ENCODE data around the gene DCUN1D1.

The DCUN1D1 gene

GRCh38 chr3:182935803-182936202 lies 44.5 kb downstream of the DCUN1D1 start:
- DNase-seq: no peak

DNA sequence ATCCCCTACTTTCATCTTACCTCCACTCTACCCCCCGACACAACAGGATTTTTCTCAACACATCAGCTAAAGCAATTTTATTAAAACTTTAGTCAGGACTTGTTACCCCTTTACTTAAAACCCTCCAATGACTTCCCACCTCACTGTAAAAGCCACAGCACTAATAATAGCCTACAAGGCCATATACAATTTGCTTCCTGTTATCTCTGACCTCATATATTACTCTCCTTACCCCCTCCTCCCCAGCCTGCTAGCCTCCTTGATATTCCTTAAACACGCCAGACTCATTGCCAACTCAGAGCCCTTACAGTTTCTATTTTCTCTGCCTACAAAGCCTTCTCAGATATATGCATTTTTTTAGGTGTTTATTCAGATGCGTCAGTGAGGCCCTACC lies 54.4 kb downstream of the DCUN1D1 start:
- no peak for DNase-seq

DNA sequence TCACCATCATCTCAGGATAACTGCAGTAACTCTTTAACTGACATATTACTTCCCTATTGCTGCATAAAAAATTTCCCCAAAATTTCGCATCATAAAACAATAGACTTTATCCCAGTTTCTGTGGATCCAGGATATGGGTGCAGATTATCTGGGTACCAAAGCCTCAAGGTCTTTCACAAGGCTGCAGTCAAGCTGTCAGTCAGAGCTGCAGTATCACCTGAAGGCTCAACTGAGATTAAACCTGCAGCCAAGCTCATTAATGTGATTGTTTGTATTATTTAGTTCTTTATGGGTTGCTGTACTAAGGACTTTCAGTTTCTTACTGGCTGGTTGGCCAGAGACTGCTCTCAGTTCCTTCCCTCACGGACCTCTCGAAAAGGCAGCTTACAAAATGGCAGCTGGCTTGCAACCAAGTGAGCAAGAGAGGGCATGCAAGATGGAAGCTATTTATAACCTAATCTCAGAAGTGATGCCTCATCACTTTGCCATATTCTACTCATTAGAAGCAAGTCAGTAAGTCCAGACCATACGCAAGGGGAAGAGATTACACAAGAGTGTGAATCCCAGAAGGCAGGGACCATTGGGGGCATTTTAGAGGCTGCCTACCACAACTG lies 54.9 kb downstream of the DCUN1D1 start:
- DNase-seq: no peak

- no peak for DNase-seq
Observed at GRCh38 chr3:182921665-182922355, 58.5 kb downstream of the DCUN1D1 start.

DNA sequence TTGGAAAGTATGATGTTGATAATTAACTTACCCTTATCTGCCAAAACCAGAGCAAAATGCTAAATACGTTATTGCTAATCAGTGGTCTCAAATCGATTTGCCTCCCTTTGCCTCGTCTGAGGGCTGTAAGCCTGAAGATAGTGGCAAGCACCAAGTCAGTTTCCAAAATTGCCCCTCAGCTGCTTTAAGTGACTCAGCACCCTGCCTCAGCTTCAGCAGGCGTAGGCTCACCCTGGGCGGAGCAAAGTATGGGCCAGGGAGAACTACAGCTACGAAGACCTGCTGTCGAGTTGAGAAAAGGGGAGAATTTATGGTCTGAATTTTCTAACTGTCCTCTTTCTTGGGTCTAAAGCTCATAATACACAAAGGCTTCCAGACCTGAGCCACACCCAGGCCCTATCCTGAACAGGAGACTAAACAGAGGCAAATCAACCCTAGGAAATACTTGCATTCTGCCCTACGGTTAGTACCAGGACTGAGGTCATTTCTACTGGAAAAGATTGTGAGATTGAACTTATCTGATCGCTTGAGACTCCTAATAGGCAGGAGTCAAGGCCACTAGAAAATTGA lies 59.7 kb downstream of the DCUN1D1 start:
- no peak for DNase-seq

DNA sequence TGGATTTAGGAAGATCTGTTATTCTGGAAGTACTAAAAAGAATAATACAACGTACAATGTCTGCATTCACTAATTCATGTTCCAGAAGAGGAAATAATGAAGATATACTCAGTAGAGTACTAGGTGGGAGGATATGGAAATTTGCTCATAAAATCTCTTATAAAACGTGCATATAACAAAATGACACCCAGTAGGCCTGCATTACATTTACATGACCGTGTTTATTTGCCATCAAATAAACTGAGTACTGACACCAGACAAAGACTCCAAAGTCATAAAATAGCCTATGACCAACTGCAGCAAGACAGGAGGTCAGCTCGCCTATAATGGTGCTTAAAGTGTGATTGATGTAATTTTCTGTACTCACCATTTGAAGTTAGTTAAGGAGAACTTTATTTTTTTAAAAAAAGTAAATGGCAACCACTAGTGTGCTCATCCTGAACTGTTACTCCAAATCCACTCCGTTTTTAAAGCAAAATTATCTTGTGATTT lies 60.4 kb downstream of the DCUN1D1 start:
- DNase-seq: no peak

DNA sequence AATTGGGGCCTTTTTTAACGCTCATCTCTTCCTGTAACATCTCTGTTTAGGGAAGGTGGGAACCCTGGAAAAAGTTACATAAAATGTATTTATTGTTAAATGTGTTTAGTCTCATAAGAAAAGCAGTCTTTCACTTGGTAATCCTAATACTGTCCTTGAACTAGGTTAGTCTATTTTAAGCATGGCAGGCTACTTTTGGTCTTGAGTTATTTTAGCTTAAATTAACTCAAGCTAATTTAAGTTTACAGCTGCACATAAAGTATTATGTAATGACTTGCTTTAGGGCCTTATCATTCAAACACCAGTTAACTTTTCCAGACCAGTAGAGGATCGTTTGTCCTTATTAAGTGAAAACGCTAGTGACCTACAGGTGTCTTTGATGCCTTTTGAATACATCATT lies 63.2 kb downstream of the DCUN1D1 start:
- DNase-seq: no peak

DNA sequence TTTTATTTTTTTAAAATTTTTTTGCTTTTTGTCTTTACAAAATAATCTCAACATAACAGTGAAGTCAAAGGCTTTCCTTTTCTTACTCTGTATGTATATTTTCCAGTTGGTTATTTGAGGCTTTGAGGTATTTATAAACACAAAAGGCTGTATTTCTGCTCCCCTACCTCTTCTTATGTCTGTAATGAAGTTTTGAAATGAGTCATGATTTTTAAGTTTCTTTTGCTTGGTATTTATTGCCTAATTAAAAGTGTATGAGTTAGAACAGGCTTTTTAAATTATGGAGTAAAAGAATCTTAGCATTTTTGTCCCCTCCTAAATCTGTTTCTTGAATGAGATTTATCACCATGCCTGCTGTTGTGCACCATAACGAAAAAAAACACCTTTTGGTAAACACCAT lies 66.0 kb downstream of the DCUN1D1 start:
- DNase-seq: no peak

- DNase-seq: no peak
Observed at GRCh38 chr3:182913889-182914288, 66.4 kb downstream of the DCUN1D1 start.

GRCh38 chr3:182912474-182912873 lies 67.9 kb downstream of the DCUN1D1 start:
- no peak for DNase-seq

DNA sequence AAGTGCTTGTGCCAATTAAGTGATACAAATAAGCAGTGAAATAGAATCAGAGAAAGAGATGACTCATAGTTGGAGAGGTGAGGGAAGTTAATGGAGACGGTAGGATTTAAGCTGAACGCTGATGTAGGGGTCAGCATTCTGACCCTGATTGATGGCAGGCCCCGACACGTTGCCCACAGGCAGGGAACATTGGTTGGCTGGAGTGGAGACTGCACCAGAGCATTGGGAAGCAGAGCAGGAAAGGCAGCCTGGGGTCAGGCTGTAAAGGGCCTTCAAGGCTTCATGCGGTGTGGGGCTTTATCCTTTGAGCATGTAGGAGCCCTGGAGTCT lies 68.6 kb downstream of the DCUN1D1 start:
- no peak for DNase-seq

DNA sequence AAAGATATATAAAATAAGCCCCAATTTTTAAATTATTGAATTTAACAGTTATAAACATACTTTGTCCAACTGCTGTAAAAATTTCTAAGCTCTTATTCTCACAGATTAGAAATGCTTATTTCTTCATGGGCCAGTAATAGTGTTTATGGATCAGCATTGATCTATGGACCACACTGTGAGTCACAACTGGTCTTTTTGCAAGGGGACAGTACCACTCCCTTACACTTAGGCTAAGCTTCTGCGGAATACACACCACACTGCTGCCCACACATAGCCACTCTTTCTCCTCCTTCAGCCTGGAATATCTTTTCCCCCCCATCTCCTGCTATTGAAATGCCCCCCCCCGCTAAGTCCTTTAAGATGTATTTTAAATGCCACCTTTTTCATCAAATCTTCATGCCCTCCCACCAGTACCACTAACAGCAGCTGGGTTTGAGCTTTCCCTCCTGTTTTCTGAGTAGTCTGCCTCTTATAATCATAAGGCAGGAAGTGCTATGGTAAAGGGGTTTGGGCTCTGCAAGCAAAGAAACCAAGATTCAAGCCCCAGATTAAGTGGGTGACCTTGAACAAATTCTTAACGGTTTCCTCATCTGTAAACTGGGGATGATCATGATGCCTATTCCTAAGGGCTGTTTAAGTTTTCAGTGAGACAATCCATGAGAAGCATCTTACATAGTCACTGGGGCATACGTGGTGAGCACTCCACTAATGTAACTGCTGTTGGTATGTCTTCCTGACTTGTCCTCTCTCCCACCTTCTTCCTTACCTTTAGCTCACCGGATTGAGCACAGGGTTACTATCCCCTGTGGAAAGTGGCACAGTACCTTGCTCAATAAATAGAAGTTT lies 69.2 kb downstream of the DCUN1D1 start:
- DNase-seq: no peak

- DNase-seq: no peak
Observed at GRCh38 chr3:182909318-182910040, 70.9 kb downstream of the DCUN1D1 start.

GRCh38 chr3:182908471-182908870 lies 71.9 kb downstream of the DCUN1D1 start:
- DNase-seq: no peak

- no peak for DNase-seq
Observed at GRCh38 chr3:182906036-182906435, 74.3 kb downstream of the DCUN1D1 start.

- DNase-seq: no peak
Observed at GRCh38 chr3:182905623-182906022, 74.7 kb downstream of the DCUN1D1 start.

DNA sequence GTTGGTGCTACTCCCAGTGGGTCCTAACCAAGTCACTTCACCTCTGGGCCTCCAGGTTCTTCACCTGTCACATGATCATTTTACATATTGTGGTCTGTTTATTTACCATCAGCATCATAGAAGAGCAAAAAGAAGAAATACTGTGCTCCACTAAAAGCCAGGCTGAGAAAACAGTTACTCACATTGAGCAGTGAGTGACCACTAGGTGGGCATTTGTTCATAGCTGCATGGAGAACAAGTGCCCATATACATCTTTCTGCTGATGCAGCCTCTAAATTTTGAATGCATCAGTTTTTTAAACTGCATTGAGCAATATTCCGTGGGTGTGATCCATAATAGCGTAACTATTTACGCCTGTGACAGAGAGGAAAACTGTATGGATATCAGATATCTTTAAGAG lies 76.2 kb downstream of the DCUN1D1 start:
- no peak for DNase-seq

GRCh38 chr3:182902236-182902635 lies 78.1 kb downstream of the DCUN1D1 start:
- DNase-seq: no peak

GRCh38 chr3:182896553-182896952 lies 83.8 kb downstream of the DCUN1D1 start:
- no peak for DNase-seq

DNA sequence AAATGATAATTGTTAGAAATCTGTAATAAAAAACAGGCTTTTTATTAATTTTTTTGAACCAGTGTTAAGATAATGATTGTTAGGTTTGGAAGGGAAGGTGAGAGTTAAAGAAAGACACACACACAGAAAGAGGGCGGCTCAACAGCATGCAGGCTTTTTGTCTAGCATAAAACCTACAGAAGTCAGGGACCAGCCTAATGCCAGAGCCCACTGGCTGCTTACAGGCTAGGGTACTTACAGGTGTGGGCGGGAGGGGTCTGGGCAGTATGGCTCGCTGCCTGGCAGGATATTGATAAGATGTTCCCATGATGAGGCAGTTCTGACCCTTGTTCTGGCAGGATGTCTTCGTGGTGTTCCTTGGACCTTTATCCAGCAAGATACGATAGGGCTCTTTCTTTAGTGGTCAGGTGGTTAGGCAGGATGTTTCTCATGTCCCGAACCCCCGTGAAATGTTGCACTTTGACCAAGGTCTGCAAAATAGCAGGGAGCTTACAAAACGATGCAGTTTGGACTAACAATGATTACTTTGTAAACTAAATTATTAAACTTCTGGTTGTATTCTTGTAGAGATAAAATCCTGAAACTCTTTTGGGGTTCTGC lies 84.7 kb downstream of the DCUN1D1 start:
- DNase-seq: no peak

DNA sequence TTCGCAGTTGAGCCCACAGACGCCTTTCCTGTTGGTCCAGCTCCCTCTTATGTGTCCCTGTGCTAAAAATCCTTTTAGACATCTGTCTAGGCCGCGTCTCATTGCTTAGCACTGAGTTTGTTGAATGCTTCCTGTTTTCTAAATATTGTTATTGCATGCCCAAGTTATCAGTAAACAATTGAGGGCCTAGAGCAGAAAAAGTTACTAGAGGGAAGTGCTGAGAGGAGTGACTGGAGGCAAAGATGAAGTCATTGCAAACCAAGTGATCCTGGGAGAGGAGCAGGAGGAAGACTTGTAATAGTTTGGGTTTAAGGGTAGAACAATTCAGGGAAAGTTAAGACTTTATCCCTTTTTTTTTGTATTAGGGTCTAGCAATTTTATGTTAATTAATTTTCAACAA lies 88.1 kb downstream of the DCUN1D1 start:
- DNase-seq: no peak

DNA sequence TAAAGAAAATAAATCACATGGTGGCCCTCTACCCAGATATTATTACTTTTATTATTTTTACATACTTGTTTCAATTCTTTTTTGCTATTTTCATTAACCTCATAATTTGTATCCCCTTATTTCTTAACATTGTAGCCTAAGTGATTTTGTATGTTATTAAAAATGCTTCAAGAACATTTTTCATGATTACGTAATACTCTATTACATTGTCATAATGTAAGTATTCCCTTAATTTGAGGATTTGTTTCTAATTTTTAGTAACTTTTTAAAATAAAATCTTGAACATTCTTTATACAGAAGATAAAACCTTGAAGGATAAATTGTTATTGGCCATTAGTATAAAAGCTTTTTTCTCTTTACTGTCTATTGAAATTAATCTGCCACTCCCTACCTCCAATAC lies 89.0 kb downstream of the DCUN1D1 start:
- no peak for DNase-seq
